ENCODE measurements around the gene PKHD1.

Gene PKHD1

GRCh38 chr6:51660767-51661166 is 426.6 kb downstream of the PKHD1 start:
- Histone ChIP-seq H3K4me1 (ENCODE audit: insufficient read depth, low read length) (no peaks in the 10 kb centered on the region), H3K9ac (ENCODE audit: low read length) (no peak overlapping the region), H3K27me3 (ENCODE audit: control insufficient read depth in 1 of 2, insufficient read depth in 2 of 2, low read length in 2 of 2) (no peaks in the 10 kb centered on the region), H3K9me3 (ENCODE audit: low read length) (no peaks in the 10 kb centered on the region), H3K4me3 (ENCODE audit: low read depth in 1 of 2, low read length in 2 of 2) (no peak overlapping the region), H3K36me3 (ENCODE audit: insufficient read depth, low read length) (no peaks in the 10 kb centered on the region), H3K27ac (ENCODE audit: low read depth, low read length) (no peak overlapping the region)

- H3K9me3 ChIP-seq (ENCODE audit: low read length) = no peaks in the 10 kb centered on the region
- no peak overlapping the region for H3K4me3 ChIP-seq (ENCODE audit: low read depth in 1 of 2, low read length in 2 of 2)
- H3K9ac ChIP-seq (ENCODE audit: low read length) = no peak overlapping the region
- H3K4me1 ChIP-seq (ENCODE audit: insufficient read depth, low read length) = no peaks in the 10 kb centered on the region
- H3K27ac ChIP-seq (ENCODE audit: low read depth, low read length) = no peak overlapping the region
- no peaks in the 10 kb centered on the region for H3K27me3 ChIP-seq (ENCODE audit: control insufficient read depth in 1 of 2, insufficient read depth in 2 of 2, low read length in 2 of 2)
- no peaks in the 10 kb centered on the region for H3K36me3 ChIP-seq (ENCODE audit: insufficient read depth, low read length)
Measured at GRCh38 chr6:51657491-51657890, 429.9 kb downstream of the PKHD1 start.

GRCh38 chr6:51655517-51655916 is 431.9 kb downstream of the PKHD1 start:
- Histone ChIP-seq H3K36me3 (ENCODE audit: insufficient read depth, low read length) (no peaks in the 10 kb centered on the region), H3K9me3 (ENCODE audit: low read length) (no peaks in the 10 kb centered on the region), H3K9ac (ENCODE audit: low read length) (no peak overlapping the region), H3K4me1 (ENCODE audit: insufficient read depth, low read length) (no peaks in the 10 kb centered on the region), H3K27me3 (ENCODE audit: control insufficient read depth in 1 of 2, insufficient read depth in 2 of 2, low read length in 2 of 2) (no peaks in the 10 kb centered on the region), H3K27ac (ENCODE audit: low read depth, low read length) (no peak overlapping the region), H3K4me3 (ENCODE audit: low read depth in 1 of 2, low read length in 2 of 2) (no peak overlapping the region)

GRCh38 chr6:51654647-51655046 is 432.8 kb downstream of the PKHD1 start:
- H3K36me3 ChIP-seq (ENCODE audit: insufficient read depth, low read length) = no peaks in the 10 kb centered on the region

GRCh38 chr6:51651132-51651817 is 436.1 kb downstream of the PKHD1 start:
- H3K9me3 ChIP-seq (ENCODE audit: low read length) = no peaks in the 10 kb centered on the region
- H3K36me3 ChIP-seq (ENCODE audit: insufficient read depth, low read length) = no peaks in the 10 kb centered on the region
- no peaks in the 10 kb centered on the region for H3K4me1 ChIP-seq (ENCODE audit: insufficient read depth, low read length)
- H3K9ac ChIP-seq (ENCODE audit: low read length) = no peak overlapping the region
- H3K27ac ChIP-seq (ENCODE audit: low read depth, low read length) = no peak overlapping the region
- H3K27me3 ChIP-seq (ENCODE audit: control insufficient read depth in 1 of 2, insufficient read depth in 2 of 2, low read length in 2 of 2) = no peaks in the 10 kb centered on the region
- H3K4me3 ChIP-seq (ENCODE audit: low read depth in 1 of 2, low read length in 2 of 2) = no peak overlapping the region

More at GRCh38 chr6:51654647-51655046, 432.8 kb downstream of the PKHD1 start:
- H3K4me3 ChIP-seq (ENCODE audit: low read depth in 1 of 2, low read length in 2 of 2) = no peak overlapping the region
- H3K27me3 ChIP-seq (ENCODE audit: control insufficient read depth in 1 of 2, insufficient read depth in 2 of 2, low read length in 2 of 2) = no peaks in the 10 kb centered on the region
- no peaks in the 10 kb centered on the region for H3K9me3 ChIP-seq (ENCODE audit: low read length)
- H3K9ac ChIP-seq (ENCODE audit: low read length) = no peak overlapping the region
- no peak overlapping the region for H3K27ac ChIP-seq (ENCODE audit: low read depth, low read length)
- H3K4me1 ChIP-seq (ENCODE audit: insufficient read depth, low read length) = no peaks in the 10 kb centered on the region

GRCh38 chr6:51648774-51649173 is 438.6 kb downstream of the PKHD1 start:
- no peaks in the 10 kb centered on the region for H3K4me1 ChIP-seq (ENCODE audit: insufficient read depth, low read length)
- H3K36me3 ChIP-seq (ENCODE audit: insufficient read depth, low read length) = no peaks in the 10 kb centered on the region
- no peaks in the 10 kb centered on the region for H3K9me3 ChIP-seq (ENCODE audit: low read length)
- H3K27me3 ChIP-seq (ENCODE audit: control insufficient read depth in 1 of 2, insufficient read depth in 2 of 2, low read length in 2 of 2) = no peaks in the 10 kb centered on the region
- no peak overlapping the region for H3K9ac ChIP-seq (ENCODE audit: low read length)
- H3K4me3 ChIP-seq (ENCODE audit: low read depth in 1 of 2, low read length in 2 of 2) = no peak overlapping the region
- H3K27ac ChIP-seq (ENCODE audit: low read depth, low read length) = no peak overlapping the region

- H3K9ac ChIP-seq (ENCODE audit: low read length) = no peak overlapping the region
- H3K36me3 ChIP-seq (ENCODE audit: insufficient read depth, low read length) = no peaks in the 10 kb centered on the region
- no peaks in the 10 kb centered on the region for H3K27me3 ChIP-seq (ENCODE audit: control insufficient read depth in 1 of 2, insufficient read depth in 2 of 2, low read length in 2 of 2)
- H3K4me1 ChIP-seq (ENCODE audit: insufficient read depth, low read length) = no peaks in the 10 kb centered on the region
- H3K27ac ChIP-seq (ENCODE audit: low read depth, low read length) = no peak overlapping the region
- no peak overlapping the region for H3K4me3 ChIP-seq (ENCODE audit: low read depth in 1 of 2, low read length in 2 of 2)
- H3K9me3 ChIP-seq (ENCODE audit: low read length) = no peaks in the 10 kb centered on the region
Measured at GRCh38 chr6:51648236-51648635, 439.2 kb downstream of the PKHD1 start.

- H3K4me1 ChIP-seq (ENCODE audit: insufficient read depth, low read length) = no peaks in the 10 kb centered on the region
Measured at GRCh38 chr6:51644426-51644825, 443.0 kb downstream of the PKHD1 start.

GRCh38 chr6:51640021-51640420 is 447.4 kb downstream of the PKHD1 start:
- Histone ChIP-seq H3K27me3 (ENCODE audit: control insufficient read depth in 1 of 2, insufficient read depth in 2 of 2, low read length in 2 of 2) (no peaks in the 10 kb centered on the region), H3K9ac (ENCODE audit: low read length) (no peak overlapping the region), H3K4me3 (ENCODE audit: low read depth in 1 of 2, low read length in 2 of 2) (no peak overlapping the region), H3K27ac (ENCODE audit: low read depth, low read length) (no peak overlapping the region), H3K4me1 (ENCODE audit: insufficient read depth, low read length) (no peaks in the 10 kb centered on the region), H3K36me3 (ENCODE audit: insufficient read depth, low read length) (no peaks in the 10 kb centered on the region), H3K9me3 (ENCODE audit: low read length) (no peaks in the 10 kb centered on the region)

More at GRCh38 chr6:51644426-51644825, 443.0 kb downstream of the PKHD1 start:
- H3K27me3 ChIP-seq (ENCODE audit: control insufficient read depth in 1 of 2, insufficient read depth in 2 of 2, low read length in 2 of 2) = no peaks in the 10 kb centered on the region
- no peak overlapping the region for H3K9ac ChIP-seq (ENCODE audit: low read length)
- H3K36me3 ChIP-seq (ENCODE audit: insufficient read depth, low read length) = no peaks in the 10 kb centered on the region
- H3K27ac ChIP-seq (ENCODE audit: low read depth, low read length) = no peak overlapping the region
- H3K4me3 ChIP-seq (ENCODE audit: low read depth in 1 of 2, low read length in 2 of 2) = no peak overlapping the region
- no peaks in the 10 kb centered on the region for H3K9me3 ChIP-seq (ENCODE audit: low read length)

GRCh38 chr6:51633424-51633823 is 454.0 kb downstream of the PKHD1 start:
- Histone ChIP-seq H3K9ac (ENCODE audit: low read length) (no peak overlapping the region), H3K27ac (ENCODE audit: low read depth, low read length) (no peak overlapping the region), H3K4me1 (ENCODE audit: insufficient read depth, low read length) (no peaks in the 10 kb centered on the region), H3K9me3 (ENCODE audit: low read length) (no peaks in the 10 kb centered on the region), H3K4me3 (ENCODE audit: low read depth in 1 of 2, low read length in 2 of 2) (no peak overlapping the region), H3K36me3 (ENCODE audit: insufficient read depth, low read length) (no peaks in the 10 kb centered on the region), H3K27me3 (ENCODE audit: control insufficient read depth in 1 of 2, insufficient read depth in 2 of 2, low read length in 2 of 2) (no peaks in the 10 kb centered on the region)

- no peaks in the 10 kb centered on the region for H3K36me3 ChIP-seq (ENCODE audit: insufficient read depth, low read length)
- H3K27me3 ChIP-seq (ENCODE audit: control insufficient read depth in 1 of 2, insufficient read depth in 2 of 2, low read length in 2 of 2) = no peaks in the 10 kb centered on the region
- no peaks in the 10 kb centered on the region for H3K4me1 ChIP-seq (ENCODE audit: insufficient read depth, low read length)
- no peak overlapping the region for H3K9ac ChIP-seq (ENCODE audit: low read length)
- no peak overlapping the region for H3K27ac ChIP-seq (ENCODE audit: low read depth, low read length)
- no peak overlapping the region for H3K4me3 ChIP-seq (ENCODE audit: low read depth in 1 of 2, low read length in 2 of 2)
- H3K9me3 ChIP-seq (ENCODE audit: low read length) = no peaks in the 10 kb centered on the region
Measured at GRCh38 chr6:51630011-51630410, 457.4 kb downstream of the PKHD1 start.

- H3K27me3 ChIP-seq (ENCODE audit: control insufficient read depth in 1 of 2, insufficient read depth in 2 of 2, low read length in 2 of 2) = no peaks in the 10 kb centered on the region
- H3K4me3 ChIP-seq (ENCODE audit: low read depth in 1 of 2, low read length in 2 of 2) = no peak overlapping the region
- no peaks in the 10 kb centered on the region for H3K36me3 ChIP-seq (ENCODE audit: insufficient read depth, low read length)
- H3K27ac ChIP-seq (ENCODE audit: low read depth, low read length) = no peak overlapping the region
- H3K9me3 ChIP-seq (ENCODE audit: low read length) = no peaks in the 10 kb centered on the region
- no peak overlapping the region for H3K9ac ChIP-seq (ENCODE audit: low read length)
- no peaks in the 10 kb centered on the region for H3K4me1 ChIP-seq (ENCODE audit: insufficient read depth, low read length)
Measured at GRCh38 chr6:51626391-51626790, 461.0 kb downstream of the PKHD1 start.

Data from muscle layer of colon (tissue), 2 donors.